Measurements from ENCODE around the gene G2E3. TPM values are rescaled to one million over a fixed set of nuclear protein-coding genes. Genes with fewer than 3 reads are reported as not detected.

The G2E3 gene
- total and polyA plus RNA-seq, 2 of the 13 experiments (the other 11 are each of a cell fraction or from before 2014, with no cell fraction given) = 22.8 to 63.0 TPM

DNA sequence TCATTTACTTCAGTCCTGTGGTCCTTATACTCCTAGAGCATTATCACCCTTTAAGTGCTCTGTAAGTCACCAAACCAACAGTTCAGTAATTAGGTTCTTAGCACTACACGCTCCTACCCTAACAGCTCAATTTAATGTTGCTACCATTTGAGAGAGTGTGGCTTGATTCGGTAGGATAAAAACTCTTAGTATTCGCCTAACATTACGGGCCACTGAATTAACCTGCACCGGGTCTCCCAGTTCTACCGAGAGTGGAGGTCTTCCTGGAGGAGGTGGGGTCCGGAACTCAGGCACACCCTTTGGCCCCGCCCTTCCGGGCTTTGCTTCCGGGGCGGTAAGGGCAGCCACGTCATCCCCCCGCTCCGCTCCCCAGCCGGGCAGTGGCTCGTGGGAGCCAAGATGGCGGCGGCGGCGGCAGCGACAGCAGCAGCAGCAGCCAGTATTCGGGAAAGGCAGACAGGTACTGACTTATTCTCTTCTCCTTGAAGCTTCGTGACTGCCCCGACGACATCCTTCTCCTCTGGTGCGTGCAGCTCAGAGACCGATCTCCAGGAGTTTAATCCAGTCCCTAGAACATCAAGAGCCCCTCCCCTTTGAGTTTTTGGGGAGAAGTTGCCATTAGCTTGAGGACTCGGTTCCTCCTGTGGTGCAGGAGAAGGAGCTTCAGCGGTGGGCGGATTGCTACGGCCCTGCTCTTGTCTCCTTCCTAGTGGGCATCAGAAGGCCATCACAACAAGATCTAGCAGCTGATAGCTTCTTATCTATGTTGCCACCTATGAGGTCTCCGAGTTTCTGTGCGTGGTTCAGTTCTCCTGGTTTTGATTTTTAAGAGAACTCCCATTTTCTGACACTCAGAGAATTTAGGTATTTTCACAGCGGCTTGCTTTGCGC is 63.2 kb downstream of the G2E3 start, which contains the start of gene SCFD1 (continued):
- TF ChIP-seq, protein P1, sequence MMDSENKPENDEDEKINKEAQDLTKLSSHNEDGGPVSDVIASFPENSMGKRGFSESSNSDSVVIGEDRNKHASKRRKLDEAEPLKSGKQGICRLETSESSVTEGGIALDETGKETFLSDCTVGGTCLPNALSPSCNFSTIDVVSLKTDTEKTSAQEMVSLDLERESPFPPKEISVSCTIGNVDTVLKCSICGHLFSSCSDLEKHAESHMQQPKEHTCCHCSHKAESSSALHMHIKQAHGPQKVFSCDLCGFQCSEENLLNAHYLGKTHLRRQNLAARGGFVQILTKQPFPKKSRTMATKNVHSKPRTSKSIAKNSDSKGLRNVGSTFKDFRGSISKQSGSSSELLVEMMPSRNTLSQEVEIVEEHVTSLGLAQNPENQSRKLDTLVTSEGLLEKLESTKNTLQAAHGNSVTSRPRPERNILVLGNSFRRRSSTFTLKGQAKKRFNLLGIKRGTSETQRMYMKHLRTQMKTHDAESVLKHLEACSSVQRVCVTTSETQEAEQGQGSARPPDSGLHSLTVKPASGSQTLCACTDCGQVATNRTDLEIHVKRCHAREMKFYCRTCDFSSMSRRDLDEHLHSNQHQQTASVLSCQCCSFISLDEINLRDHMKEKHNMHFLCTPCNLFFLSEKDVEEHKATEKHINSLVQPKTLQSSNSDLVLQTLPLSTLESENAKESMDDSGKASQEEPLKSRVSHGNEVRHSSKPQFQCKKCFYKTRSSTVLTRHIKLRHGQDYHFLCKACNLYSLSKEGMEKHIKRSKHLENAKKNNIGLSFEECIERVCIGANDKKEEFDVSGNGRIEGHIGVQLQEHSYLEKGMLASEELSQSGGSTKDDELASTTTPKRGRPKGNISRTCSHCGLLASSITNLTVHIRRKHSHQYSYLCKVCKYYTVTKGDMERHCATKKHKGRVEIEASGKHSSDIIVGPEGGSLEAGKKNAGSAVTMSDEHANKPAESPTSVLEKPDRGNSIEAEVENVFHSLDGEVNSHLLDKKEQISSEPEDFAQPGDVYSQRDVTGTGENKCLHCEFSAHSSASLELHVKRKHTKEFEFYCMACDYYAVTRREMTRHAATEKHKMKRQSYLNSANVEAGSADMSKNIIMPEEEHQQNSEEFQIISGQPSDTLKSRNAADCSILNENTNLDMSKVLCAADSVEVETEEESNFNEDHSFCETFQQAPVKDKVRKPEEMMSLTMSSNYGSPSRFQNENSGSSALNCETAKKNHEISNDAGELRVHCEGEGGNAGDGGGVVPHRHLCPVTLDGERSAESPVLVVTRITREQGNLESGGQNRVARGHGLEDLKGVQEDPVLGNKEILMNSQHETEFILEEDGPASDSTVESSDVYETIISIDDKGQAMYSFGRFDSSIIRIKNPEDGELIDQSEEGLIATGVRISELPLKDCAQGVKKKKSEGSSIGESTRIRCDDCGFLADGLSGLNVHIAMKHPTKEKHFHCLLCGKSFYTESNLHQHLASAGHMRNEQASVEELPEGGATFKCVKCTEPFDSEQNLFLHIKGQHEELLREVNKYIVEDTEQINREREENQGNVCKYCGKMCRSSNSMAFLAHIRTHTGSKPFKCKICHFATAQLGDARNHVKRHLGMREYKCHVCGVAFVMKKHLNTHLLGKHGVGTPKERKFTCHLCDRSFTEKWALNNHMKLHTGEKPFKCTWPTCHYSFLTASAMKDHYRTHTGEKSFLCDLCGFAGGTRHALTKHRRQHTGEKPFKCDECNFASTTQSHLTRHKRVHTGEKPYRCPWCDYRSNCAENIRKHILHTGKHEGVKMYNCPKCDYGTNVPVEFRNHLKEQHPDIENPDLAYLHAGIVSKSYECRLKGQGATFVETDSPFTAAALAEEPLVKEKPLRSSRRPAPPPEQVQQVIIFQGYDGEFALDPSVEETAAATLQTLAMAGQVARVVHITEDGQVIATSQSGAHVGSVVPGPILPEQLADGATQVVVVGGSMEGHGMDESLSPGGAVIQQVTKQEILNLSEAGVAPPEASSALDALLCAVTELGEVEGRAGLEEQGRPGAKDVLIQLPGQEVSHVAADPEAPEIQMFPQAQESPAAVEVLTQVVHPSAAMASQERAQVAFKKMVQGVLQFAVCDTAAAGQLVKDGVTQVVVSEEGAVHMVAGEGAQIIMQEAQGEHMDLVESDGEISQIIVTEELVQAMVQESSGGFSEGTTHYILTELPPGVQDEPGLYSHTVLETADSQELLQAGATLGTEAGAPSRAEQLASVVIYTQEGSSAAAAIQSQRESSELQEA (CRISPR knock-in tag; IDR thresholded peaks at IDR 0.05; ENCODE audit: not compliant biosample characterization) = peak; percentile 98
- TF ChIP-seq HNRNPUL1 (IDR thresholded peaks at IDR 0.05; ENCODE audit: low read depth, low read length) = no peak
- TF ChIP-seq HOXA5 (CRISPR knock-in tag; IDR thresholded peaks at IDR 0.05) = peak; percentile 97
- TF ChIP-seq, protein P2, sequence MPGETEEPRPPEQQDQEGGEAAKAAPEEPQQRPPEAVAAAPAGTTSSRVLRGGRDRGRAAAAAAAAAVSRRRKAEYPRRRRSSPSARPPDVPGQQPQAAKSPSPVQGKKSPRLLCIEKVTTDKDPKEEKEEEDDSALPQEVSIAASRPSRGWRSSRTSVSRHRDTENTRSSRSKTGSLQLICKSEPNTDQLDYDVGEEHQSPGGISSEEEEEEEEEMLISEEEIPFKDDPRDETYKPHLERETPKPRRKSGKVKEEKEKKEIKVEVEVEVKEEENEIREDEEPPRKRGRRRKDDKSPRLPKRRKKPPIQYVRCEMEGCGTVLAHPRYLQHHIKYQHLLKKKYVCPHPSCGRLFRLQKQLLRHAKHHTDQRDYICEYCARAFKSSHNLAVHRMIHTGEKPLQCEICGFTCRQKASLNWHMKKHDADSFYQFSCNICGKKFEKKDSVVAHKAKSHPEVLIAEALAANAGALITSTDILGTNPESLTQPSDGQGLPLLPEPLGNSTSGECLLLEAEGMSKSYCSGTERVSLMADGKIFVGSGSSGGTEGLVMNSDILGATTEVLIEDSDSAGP (CRISPR knock-in tag; IDR thresholded peaks at IDR 0.05; ENCODE audit: borderline replicate concordance) = peak; percentile 98; the same call in 1 of the 2 replicates
- peak; percentile 100 for TF ChIP-seq KAT7 (CRISPR knock-in tag; IDR thresholded peaks at IDR 0.05; ENCODE audit: borderline replicate concordance)
- TF ChIP-seq ZNF841 (CRISPR knock-in tag; IDR thresholded peaks at IDR 0.05; ENCODE audit: borderline replicate concordance) = peak; percentile 56; the same call in 1 of the 2 replicates
- peak; percentile 98 for TF ChIP-seq PHF20 (CRISPR knock-in tag; IDR thresholded peaks at IDR 0.05)
- peak; percentile 76; the same call in 1 of the 2 replicates for TF ChIP-seq PITX1 (CRISPR knock-in tag; IDR thresholded peaks at IDR 0.05)
- TF ChIP-seq, protein P3, sequence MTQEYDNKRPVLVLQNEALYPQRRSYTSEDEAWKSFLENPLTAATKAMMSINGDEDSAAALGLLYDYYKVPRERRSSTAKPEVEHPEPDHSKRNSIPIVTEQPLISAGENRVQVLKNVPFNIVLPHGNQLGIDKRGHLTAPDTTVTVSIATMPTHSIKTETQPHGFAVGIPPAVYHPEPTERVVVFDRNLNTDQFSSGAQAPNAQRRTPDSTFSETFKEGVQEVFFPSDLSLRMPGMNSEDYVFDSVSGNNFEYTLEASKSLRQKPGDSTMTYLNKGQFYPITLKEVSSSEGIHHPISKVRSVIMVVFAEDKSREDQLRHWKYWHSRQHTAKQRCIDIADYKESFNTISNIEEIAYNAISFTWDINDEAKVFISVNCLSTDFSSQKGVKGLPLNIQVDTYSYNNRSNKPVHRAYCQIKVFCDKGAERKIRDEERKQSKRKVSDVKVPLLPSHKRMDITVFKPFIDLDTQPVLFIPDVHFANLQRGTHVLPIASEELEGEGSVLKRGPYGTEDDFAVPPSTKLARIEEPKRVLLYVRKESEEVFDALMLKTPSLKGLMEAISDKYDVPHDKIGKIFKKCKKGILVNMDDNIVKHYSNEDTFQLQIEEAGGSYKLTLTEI (CRISPR knock-in tag; conservative IDR thresholded peaks at IDR 0.05) = 0 out of 2 replicates have a peak, but pooled peaks have one; percentile 19
- TF ChIP-seq, protein P4, sequence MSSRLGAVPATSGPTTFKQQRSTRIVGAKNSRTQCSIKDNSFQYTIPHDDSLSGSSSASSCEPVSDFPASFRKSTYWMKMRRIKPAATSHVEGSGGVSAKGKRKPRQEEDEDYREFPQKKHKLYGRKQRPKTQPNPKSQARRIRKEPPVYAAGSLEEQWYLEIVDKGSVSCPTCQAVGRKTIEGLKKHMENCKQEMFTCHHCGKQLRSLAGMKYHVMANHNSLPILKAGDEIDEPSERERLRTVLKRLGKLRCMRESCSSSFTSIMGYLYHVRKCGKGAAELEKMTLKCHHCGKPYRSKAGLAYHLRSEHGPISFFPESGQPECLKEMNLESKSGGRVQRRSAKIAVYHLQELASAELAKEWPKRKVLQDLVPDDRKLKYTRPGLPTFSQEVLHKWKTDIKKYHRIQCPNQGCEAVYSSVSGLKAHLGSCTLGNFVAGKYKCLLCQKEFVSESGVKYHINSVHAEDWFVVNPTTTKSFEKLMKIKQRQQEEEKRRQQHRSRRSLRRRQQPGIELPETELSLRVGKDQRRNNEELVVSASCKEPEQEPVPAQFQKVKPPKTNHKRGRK (CRISPR knock-in tag; IDR thresholded peaks at IDR 0.05) = no peak
- peak; percentile 90 for TF ChIP-seq ZNF616 (CRISPR knock-in tag; IDR thresholded peaks at IDR 0.05; ENCODE audit: low read depth)
- TF ChIP-seq ASH2L (IDR thresholded peaks at IDR 0.05; ENCODE audit: insufficient read length, low read depth, low read length) = peak; percentile 99
